ENCODE data around the gene DIPK1C.

Gene DIPK1C

GRCh38 chr18:74456349-74457042, 612 bp downstream of the DIPK1C start:
- no peaks in the 10 kb centered on the region for H3K36me3 ChIP-seq
- H3K4me3 ChIP-seq (ENCODE audit: low read depth in 1 of 2, low read length in 1 of 2): no peak overlapping the region

GRCh38 chr18:74456017-74456348, 1.1 kb downstream of the DIPK1C start:
- Histone ChIP-seq H3K4me3 (ENCODE audit: low read depth in 1 of 2, low read length in 1 of 2) (no peak overlapping the region), H3K9me3 (no peaks in the 10 kb centered on the region), H3K27ac (no peak overlapping the region), H3K36me3 (no peaks in the 10 kb centered on the region), H3K4me1 (ENCODE audit: control insufficient read depth in 1 of 2, insufficient read depth in 1 of 2, low read depth in 1 of 2, low read length in 1 of 2) (no peaks in the 10 kb centered on the region), H3K27me3 (peaks cover 91% of the 10 kb centered on the region)
- no peak for TF ChIP-seq CTCF (IDR thresholded peaks at IDR 0.05)

More at GRCh38 chr18:74456349-74457042, 612 bp downstream of the DIPK1C start:
- Histone ChIP-seq H3K4me1 (ENCODE audit: control insufficient read depth in 1 of 2, insufficient read depth in 1 of 2, low read depth in 1 of 2, low read length in 1 of 2) (no peaks in the 10 kb centered on the region), H3K27ac (no peak overlapping the region), H3K9me3 (no peaks in the 10 kb centered on the region), H3K27me3 (peaks cover 90% of the 10 kb centered on the region)
- TF ChIP-seq CTCF (IDR thresholded peaks at IDR 0.05): no peak

DNA sequence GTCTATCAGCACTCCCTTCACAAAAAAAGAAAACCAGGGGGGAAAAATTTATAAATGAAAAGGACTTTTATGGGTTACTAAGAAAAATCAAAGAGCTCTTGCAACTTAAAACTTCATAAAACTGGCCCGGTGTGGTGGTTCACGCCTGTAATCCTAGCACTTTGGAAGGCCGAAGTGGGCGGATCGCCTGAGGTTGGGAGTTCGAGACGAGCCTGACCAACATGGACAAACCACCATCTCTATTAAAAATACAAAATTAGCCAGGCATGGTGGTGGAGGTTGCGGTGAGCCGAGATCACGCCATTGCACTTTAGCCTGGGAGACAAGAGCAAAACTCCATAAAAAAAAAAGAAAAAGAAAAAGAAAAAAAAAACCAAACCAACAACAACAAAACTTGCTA, 1.7 kb downstream of the DIPK1C start:
- peaks cover 85% of the 10 kb centered on the region for H3K27me3 ChIP-seq
- no peak overlapping the region for H3K4me3 ChIP-seq (ENCODE audit: low read depth in 1 of 2, low read length in 1 of 2)
- no peaks in the 10 kb centered on the region for H3K36me3 ChIP-seq
- H3K4me1 ChIP-seq (ENCODE audit: control insufficient read depth in 1 of 2, insufficient read depth in 1 of 2, low read depth in 1 of 2, low read length in 1 of 2): no peaks in the 10 kb centered on the region
- no peak for TF ChIP-seq CTCF (IDR thresholded peaks at IDR 0.05)
- H3K9me3 ChIP-seq: no peaks in the 10 kb centered on the region
- no peak overlapping the region for H3K27ac ChIP-seq

GRCh38 chr18:74454279-74454751, 2.8 kb downstream of the DIPK1C start:
- TF ChIP-seq CTCF (IDR thresholded peaks at IDR 0.05): no peak
- Histone ChIP-seq H3K36me3 (no peaks in the 10 kb centered on the region), H3K27ac (no peak overlapping the region), H3K4me3 (ENCODE audit: low read depth in 1 of 2, low read length in 1 of 2) (no peak overlapping the region), H3K27me3 (peaks cover 77% of the 10 kb centered on the region), H3K9me3 (no peaks in the 10 kb centered on the region), H3K4me1 (ENCODE audit: control insufficient read depth in 1 of 2, insufficient read depth in 1 of 2, low read depth in 1 of 2, low read length in 1 of 2) (no peaks in the 10 kb centered on the region)

- no peak overlapping the region for H3K27ac ChIP-seq
- H3K27me3 ChIP-seq: peaks cover 71% of the 10 kb centered on the region
- no peak overlapping the region for H3K4me3 ChIP-seq (ENCODE audit: low read depth in 1 of 2, low read length in 1 of 2)
- no peak for TF ChIP-seq CTCF (IDR thresholded peaks at IDR 0.05)
- no peaks in the 10 kb centered on the region for H3K9me3 ChIP-seq
- no peaks in the 10 kb centered on the region for H3K36me3 ChIP-seq
- no peaks in the 10 kb centered on the region for H3K4me1 ChIP-seq (ENCODE audit: control insufficient read depth in 1 of 2, insufficient read depth in 1 of 2, low read depth in 1 of 2, low read length in 1 of 2)
Observed at GRCh38 chr18:74453642-74454198, 3.4 kb downstream of the DIPK1C start.

Measured in neutrophil (primary cell).